ENCODE results near the gene OBSCN.

Gene OBSCN

GRCh38 chr1:228297242-228297641 lies 89.4 kb downstream of the OBSCN start:
- no peak for TF ChIP-seq CTCF (conservative IDR thresholded peaks at IDR 0.05; ENCODE audit: low read depth)
- POLR2A ChIA-PET (ENCODE audit: low non-redundant PET) = no interaction called here
- no peak overlapping the region for H3K27ac ChIP-seq
- no peak for DNase-seq (ENCODE audit: low spot score)
- CTCF ChIA-PET = no interaction called here

GRCh38 chr1:228297822-228298221 lies 90.0 kb downstream of the OBSCN start:
- H3K27ac ChIP-seq = no peak overlapping the region
- TF ChIP-seq CTCF (conservative IDR thresholded peaks at IDR 0.05; ENCODE audit: low read depth) = no peak
- ChIA-PET CTCF (no interaction called here), POLR2A (ENCODE audit: low non-redundant PET) (no interaction called here)
- no peak for DNase-seq (ENCODE audit: low spot score)

GRCh38 chr1:228298471-228298870 lies 90.6 kb downstream of the OBSCN start:
- H3K27ac ChIP-seq = no peak overlapping the region
- no peak for TF ChIP-seq CTCF (conservative IDR thresholded peaks at IDR 0.05; ENCODE audit: low read depth)
- no peak for DNase-seq (ENCODE audit: low spot score)
- ChIA-PET POLR2A (ENCODE audit: low non-redundant PET) (no interaction called here), CTCF (no interaction called here)

- POLR2A ChIA-PET (ENCODE audit: low non-redundant PET) = no interaction called here
- H3K27ac ChIP-seq = no peak overlapping the region
- no peak for TF ChIP-seq CTCF (conservative IDR thresholded peaks at IDR 0.05; ENCODE audit: low read depth)
- no peak for DNase-seq (ENCODE audit: low spot score)
- CTCF ChIA-PET = no interaction called here
Measured at GRCh38 chr1:228299211-228299610, 91.4 kb downstream of the OBSCN start.

GRCh38 chr1:228299901-228300300 lies 92.1 kb downstream of the OBSCN start:
- TF ChIP-seq CTCF (conservative IDR thresholded peaks at IDR 0.05; ENCODE audit: low read depth) = no peak
- ChIA-PET POLR2A (ENCODE audit: low non-redundant PET) (interaction anchor here (0.8 kb wide), 1 partner anchor 28 kb away, joined by 3 read pairs; no protein-coding TSS in a partner anchor), CTCF (no interaction called here)
- no peak for DNase-seq (ENCODE audit: low spot score)
- H3K27ac ChIP-seq = no peak overlapping the region

GRCh38 chr1:228302086-228302485 lies 94.2 kb downstream of the OBSCN start:
- H3K27ac ChIP-seq = no peak overlapping the region
- no peak for DNase-seq (ENCODE audit: low spot score)
- CTCF ChIA-PET = interaction anchor here (0.6 kb wide), 1 partner anchor 21 kb away, joined by 3 read pairs; no protein-coding TSS in a partner anchor
- no peak for TF ChIP-seq CTCF (conservative IDR thresholded peaks at IDR 0.05; ENCODE audit: low read depth)
- POLR2A ChIA-PET (ENCODE audit: low non-redundant PET) = no interaction called here

GRCh38 chr1:228303596-228303995 lies 95.8 kb downstream of the OBSCN start:
- ChIA-PET POLR2A (ENCODE audit: low non-redundant PET) (no interaction called here), CTCF (no interaction called here)
- H3K27ac ChIP-seq = no peak overlapping the region
- no peak for TF ChIP-seq CTCF (conservative IDR thresholded peaks at IDR 0.05; ENCODE audit: low read depth)
- DNase-seq (ENCODE audit: low spot score) = no peak
